Cardiac ventricle fibroblast (primary cell): ENCODE results near the gene NAT10. TPM values are rescaled to one million over a fixed set of nuclear protein-coding genes. Genes with fewer than 3 reads are reported as not detected.

Experiments
- total RNA-seq: library from RNA; depleted of rRNA; stranded (reverse); fragments of >200 nt; gene quantifications from 2 replicates; pipeline ENCODE4 v1.2.3, GENCODE V29; 2015

The NAT10 gene
- total RNA-seq = 22.3 and 28.5 TPM in 2 replicates

GRCh38 chr11:34105079-34105956 lies at the start of gene NAT10:
TSS of gene NAT10 (plus strand) at chr11:34105629. CDS start at chr11:34108226, 2,597 bp downstream.

Other genes starting within 250 kb of the NAT10 start
- gene LMO2, start 213.6 kb upstream of the NAT10 start, total RNA-seq = 1.4 and 2.4 TPM in 2 replicates
- gene CAPRIN1, start 53.9 kb upstream of the NAT10 start, total RNA-seq = 172 and 179 TPM in 2 replicates